Ascending aorta (tissue), 2 donors: ENCODE data around the gene TMEM163. TPM values are rescaled to one million over a fixed set of nuclear protein-coding genes. Genes with fewer than 3 reads are reported as not detected.
"Not testable (repeated sequence)": the region's sequence is repeated elsewhere in the genome, so short reads cannot be mapped to it uniquely, and the experiment has no call there.

Experiments
- DNase-seq, 2 donors: peaks; one replicate each; pipeline ENCODE4 v3.0.0-alpha.2; 2019; ENCODE audit warnings: low spot score in 2 of 2
- H3K27ac ChIP-seq, 2 donors: fragments of 200-600 bp; sonication (generic); one replicate each; pipeline ENCODE4 v1.5.1; 2016 to 2017; ENCODE audit warnings: mild to moderate bottlenecking in 1 of 2
- H3K27me3 ChIP-seq: fragments of 200-600 bp; sonication (generic); one replicate; pipeline ENCODE4 v1.5.1; 2017
- H3K36me3 ChIP-seq, 2 donors: fragments of 200-600 bp; sonication (generic); one replicate each; pipeline ENCODE4 v1.5.1; 2016
- H3K4me1 ChIP-seq, 2 donors: fragments of 200-600 bp; sonication (generic); one replicate each; pipeline ENCODE4 v1.5.1; 2016 to 2017; ENCODE audit warnings: mild to moderate bottlenecking in 1 of 2
- H3K4me3 ChIP-seq, 2 donors: fragments of 200-600 bp; sonication (generic); one replicate each; pipeline ENCODE4 v1.5.1; 2016 to 2017; ENCODE audit warnings: mild to moderate bottlenecking in 1 of 2
- H3K9me3 ChIP-seq, 2 donors: fragments of 200-600 bp; sonication (generic); one replicate each; pipeline ENCODE4 v1.5.1; 2016
- intact Hi-C: fragments of 100-400 bp; cut with DNase I; formaldehyde crosslinking; loops from one replicate; pipeline ENCODE4 v1.15.1; 2023
- total RNA-seq: library from RNA; depleted of rRNA; stranded (reverse); fragments of >200 nt; gene quantifications from one replicate; pipeline ENCODE4 v1.1.0, GENCODE V29; 2016
- TF ChIP-seq, protein P1 (sequence below), 3 experiments: fragments of 200-600 bp in 2 of 3; fragments of 450-650 bp in 1 of 3; sonication (generic) in 2 of 3; IDR thresholded peaks; one replicate each; pipeline ENCODE4 v1.5.1; 2016 to 2019; ENCODE audit warnings: antibody characterized with exemption in 3 of 3, mild to moderate bottlenecking in 1 of 3, moderate library complexity in 1 of 3

TMEM163 gene
- total RNA-seq, 1 donor from 2014 or later: not detected

DNA sequence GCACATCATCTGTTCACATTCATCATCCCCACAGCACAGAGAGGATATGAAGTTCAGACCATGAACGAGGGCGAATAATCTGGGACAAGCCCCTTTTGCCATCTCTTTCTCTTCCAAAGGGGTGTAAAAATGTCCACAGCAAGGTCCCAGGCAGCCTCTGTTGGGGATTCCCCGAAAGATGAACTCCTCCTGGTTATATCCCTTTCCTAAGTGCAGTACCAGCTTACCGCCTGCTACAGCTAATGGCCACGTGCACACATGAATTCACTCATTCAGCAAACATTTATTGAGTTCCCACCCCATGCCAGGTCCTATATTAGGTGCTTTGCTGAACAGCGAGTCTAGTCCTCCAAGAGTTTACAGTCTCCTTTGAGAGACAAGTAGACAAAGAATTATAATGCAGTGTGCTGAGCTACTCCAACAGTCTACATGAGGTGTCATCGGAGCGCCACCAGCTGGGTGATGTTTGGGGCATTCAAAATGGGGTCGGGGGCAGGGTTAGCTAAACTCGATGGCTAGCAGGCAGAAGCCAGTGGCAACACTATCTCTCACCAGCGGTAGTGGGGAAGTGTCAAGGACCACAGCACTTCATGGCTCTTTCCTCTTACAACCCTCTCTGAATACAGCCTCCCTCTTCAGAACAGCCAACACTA, 228.9 kb downstream of the TMEM163 start:
- H3K36me3 ChIP-seq: no peaks in the 10 kb centered on the region
- no peak for DNase-seq
- H3K27me3 ChIP-seq: no peaks in the 10 kb centered on the region
- intact Hi-C loops: no loop called here
- TF ChIP-seq, protein P1, sequence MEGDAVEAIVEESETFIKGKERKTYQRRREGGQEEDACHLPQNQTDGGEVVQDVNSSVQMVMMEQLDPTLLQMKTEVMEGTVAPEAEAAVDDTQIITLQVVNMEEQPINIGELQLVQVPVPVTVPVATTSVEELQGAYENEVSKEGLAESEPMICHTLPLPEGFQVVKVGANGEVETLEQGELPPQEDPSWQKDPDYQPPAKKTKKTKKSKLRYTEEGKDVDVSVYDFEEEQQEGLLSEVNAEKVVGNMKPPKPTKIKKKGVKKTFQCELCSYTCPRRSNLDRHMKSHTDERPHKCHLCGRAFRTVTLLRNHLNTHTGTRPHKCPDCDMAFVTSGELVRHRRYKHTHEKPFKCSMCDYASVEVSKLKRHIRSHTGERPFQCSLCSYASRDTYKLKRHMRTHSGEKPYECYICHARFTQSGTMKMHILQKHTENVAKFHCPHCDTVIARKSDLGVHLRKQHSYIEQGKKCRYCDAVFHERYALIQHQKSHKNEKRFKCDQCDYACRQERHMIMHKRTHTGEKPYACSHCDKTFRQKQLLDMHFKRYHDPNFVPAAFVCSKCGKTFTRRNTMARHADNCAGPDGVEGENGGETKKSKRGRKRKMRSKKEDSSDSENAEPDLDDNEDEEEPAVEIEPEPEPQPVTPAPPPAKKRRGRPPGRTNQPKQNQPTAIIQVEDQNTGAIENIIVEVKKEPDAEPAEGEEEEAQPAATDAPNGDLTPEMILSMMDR (IDR thresholded peaks at IDR 0.05): no peak
- H3K4me1 ChIP-seq: no peaks in the 10 kb centered on the region
- no peak overlapping the region for H3K4me3 ChIP-seq
- no peaks in the 10 kb centered on the region for H3K9me3 ChIP-seq
- H3K27ac ChIP-seq: no peak overlapping the region

DNA sequence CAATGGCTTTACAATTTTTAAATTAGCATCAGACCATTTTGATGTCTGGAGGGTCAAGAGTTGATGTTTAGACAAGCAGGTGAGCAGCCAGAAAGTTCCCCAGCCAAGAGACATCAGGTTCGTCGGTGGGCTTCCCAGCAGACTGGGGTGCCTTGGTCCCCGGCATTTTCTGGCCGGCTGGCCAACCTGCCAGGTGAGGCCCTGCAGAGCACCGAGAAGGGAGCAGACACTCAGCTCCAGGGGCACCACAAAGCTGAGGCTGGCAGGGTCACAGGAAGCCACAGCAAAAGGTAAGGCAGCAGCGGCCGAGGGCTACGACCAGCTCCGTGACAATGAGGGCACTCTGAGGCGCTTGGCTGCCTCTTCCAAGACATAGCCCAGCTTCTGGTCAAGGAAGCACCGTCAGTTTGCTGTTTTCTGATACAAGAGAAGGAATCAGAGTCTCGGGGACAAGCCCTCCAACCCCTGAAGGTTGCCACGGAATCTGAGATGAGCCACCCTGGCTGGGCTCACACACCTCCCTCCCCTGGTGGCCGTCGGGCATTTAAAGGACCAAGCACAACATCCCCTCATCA, 235.9 kb downstream of the TMEM163 start:
- H3K9me3 ChIP-seq: no peaks in the 10 kb centered on the region
- TF ChIP-seq, protein P1 (IDR thresholded peaks at IDR 0.05): no peak
- no peak for DNase-seq
- no peaks in the 10 kb centered on the region for H3K4me1 ChIP-seq
- H3K36me3 ChIP-seq: no peaks in the 10 kb centered on the region
- intact Hi-C loops: no loop called here
- no peak overlapping the region for H3K27ac ChIP-seq
- H3K4me3 ChIP-seq: no peak overlapping the region
- no peaks in the 10 kb centered on the region for H3K27me3 ChIP-seq

DNA sequence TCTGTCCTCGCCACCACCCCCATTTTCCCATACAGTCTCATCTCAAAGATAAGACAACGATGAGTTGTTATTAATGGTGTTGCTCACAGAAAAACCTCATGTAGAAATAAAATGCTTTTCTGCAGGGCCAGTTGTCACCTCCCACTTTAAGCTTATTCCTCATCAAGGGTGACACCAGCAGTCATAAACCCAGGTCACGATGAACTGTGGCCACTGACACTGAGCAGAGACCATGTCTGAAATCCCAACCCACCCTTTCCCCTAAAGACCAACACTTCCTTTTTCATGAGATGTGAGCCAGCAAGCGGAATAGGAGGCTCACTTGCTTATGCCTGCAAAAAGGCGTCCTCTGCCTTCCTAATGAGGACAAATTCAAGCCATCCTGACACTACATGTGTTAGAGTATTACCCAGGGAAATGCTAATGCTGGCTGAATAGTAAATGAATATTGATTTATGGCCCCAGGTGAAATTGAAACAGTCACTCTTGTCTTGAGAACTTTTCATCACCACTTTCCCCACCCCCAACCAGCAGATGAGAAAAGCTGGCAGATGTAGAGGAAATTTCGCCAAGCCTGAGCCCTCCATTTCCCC, 236.6 kb downstream of the TMEM163 start:
- Histone ChIP-seq H3K36me3 (no peaks in the 10 kb centered on the region), H3K27ac (no peak overlapping the region), H3K4me1 (no peaks in the 10 kb centered on the region), H3K4me3 (no peak overlapping the region), H3K9me3 (no peaks in the 10 kb centered on the region), H3K27me3 (no peaks in the 10 kb centered on the region)
- TF ChIP-seq, protein P1 (IDR thresholded peaks at IDR 0.05): no peak
- DNase-seq: no peak
- intact Hi-C loops: no loop called here

DNA sequence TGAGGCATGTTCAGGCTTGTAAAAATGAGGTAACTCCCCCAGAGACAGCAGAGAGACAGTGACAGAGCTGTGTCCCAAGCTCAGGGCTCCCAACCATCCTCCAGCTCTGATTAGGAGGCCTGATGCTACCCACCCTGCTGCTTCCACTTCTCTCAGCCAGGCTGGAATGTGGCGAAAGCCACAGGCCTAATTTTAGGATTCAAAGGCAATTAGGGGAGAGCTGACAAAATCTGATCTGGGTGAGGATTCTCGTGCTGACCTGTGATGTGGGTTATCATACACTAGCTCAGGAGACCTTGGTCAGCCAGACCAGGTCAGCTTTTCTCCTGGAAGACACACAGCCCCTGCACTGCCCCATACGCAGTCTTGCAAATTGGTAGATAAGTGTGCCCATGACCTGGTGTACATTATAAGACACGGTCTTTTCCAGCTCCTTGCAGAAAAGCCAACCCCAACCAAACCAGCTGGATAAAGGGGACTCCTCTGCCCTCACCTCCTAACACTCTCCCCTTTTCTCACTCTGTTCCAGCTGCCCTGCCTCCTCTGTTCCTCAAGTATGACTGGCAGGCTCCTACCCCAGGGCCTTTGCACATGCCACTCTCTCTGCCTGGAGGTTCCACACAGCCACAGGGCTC, 239.0 kb downstream of the TMEM163 start:
- Histone ChIP-seq H3K4me1 (no peaks in the 10 kb centered on the region), H3K27me3 (no peaks in the 10 kb centered on the region), H3K27ac (no peak overlapping the region), H3K36me3 (no peaks in the 10 kb centered on the region), H3K4me3 (no peak overlapping the region), H3K9me3 (no peaks in the 10 kb centered on the region)
- DNase-seq: no peak
- intact Hi-C loops: no loop called here
- TF ChIP-seq, protein P1 (IDR thresholded peaks at IDR 0.05): no peak

DNA sequence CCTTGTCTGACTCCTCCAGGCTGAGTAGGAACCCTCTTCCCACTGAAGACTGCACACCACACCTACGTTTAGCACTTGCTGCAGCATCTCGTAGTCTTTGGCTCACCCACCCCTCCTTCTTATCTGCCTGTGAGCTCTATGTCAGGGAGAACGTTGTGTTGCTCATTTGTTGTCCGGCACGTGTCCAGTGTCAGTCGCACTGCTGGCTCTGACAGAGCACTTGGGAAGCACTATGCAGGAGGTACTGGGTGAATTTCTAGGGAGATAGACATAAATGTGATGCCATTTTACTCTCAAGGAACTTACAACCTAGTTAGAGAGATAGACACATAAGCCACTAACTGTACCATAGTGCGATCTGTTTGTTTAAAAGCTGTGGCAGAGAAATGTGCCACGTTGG, 241.8 kb downstream of the TMEM163 start:
- H3K4me1 ChIP-seq, H3K36me3 ChIP-seq, intact Hi-C loops, H3K4me3 ChIP-seq, H3K9me3 ChIP-seq, DNase-seq, H3K27me3 ChIP-seq, H3K27ac ChIP-seq: not testable (repeated sequence)

DNA sequence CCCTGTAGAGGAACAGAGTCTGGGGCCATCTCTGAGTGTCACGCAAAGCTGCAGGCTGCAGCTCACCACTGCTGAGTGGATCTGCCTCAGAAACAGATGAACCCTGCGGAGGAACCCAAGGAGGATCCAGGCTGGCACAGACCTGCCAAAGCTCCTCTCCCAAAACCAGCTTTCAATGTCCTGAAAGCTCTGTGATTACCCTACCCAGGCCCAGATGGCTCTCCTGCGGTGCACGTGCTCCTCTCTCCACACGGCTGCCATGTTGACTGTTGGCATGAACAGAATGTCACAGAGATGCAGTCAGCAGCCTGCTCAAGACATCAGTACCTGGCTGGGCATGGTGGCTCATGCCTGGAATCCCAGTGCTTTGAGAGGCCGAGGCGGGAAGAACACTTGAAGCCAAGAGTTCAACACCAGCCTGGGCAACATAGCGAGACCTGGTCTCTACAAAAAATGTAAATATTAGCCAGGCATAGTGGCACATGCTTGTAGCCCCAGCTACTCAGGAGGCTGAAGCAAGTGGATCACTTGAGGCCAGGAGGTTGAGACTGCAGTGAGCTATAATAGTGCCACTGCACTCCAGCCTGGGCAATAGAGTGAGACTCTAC, 248.1 kb downstream of the TMEM163 start:
- Histone ChIP-seq H3K4me1 (no peaks in the 10 kb centered on the region), H3K27ac (no peak overlapping the region), H3K27me3 (no peaks in the 10 kb centered on the region), H3K4me3 (no peak overlapping the region), H3K9me3 (no peaks in the 10 kb centered on the region), H3K36me3 (no peaks in the 10 kb centered on the region)
- TF ChIP-seq, protein P1 (IDR thresholded peaks at IDR 0.05): no peak
- intact Hi-C loops: no loop called here
- no peak for DNase-seq
